ENCODE results near the gene GFRA4.

The GFRA4 gene

DNA sequence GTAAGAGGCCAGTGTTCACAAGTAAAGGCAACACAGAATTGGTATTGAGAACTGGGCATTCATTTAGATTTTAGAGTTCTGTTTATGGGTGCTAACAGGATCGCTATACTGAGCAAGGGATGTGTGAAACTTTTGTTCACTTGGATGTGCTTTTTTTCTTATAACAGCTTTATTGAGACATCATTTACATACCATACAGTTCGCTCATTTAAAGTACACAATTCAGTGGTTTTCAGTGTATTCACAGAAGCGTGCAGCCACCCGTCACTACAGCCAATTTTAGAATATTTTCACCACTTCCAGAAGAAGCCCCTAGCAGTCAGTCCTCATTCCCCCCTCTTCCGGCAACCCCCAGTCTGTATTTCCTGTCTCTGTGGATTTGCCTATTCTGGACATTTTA, 48.7 kb downstream of the GFRA4 start:
- DNase-seq = no peak

DNA sequence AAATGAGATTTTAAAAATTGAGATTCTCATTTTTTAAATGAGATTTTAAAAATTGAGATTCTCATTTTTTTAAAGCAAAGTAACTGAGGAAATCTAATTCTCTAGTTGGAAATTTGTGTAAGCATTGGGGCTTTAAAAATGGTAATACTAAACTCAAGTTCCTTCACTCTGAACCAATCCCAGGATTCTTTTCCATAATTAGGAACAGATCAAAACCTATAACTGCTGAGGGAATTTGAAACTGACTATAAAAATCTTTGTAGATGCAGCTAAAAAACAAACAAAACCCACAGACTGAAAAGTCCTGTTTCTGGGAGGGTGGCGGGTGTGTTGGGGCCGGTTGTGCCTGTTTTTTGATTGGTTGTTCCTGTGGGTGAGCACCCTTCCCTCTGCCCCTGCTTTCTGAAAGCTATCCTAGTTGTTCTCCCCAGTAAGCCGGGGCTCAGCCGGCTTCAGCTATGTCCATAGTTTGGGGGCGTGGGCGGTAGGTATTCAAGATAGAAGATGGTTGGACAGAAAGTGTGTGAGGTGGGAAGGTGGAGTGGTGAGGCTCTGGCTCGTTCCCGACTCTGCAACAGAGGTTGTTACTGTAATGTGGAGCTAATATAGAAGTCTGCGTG, 49.3 kb downstream of the GFRA4 start:
- no peak for DNase-seq

DNA sequence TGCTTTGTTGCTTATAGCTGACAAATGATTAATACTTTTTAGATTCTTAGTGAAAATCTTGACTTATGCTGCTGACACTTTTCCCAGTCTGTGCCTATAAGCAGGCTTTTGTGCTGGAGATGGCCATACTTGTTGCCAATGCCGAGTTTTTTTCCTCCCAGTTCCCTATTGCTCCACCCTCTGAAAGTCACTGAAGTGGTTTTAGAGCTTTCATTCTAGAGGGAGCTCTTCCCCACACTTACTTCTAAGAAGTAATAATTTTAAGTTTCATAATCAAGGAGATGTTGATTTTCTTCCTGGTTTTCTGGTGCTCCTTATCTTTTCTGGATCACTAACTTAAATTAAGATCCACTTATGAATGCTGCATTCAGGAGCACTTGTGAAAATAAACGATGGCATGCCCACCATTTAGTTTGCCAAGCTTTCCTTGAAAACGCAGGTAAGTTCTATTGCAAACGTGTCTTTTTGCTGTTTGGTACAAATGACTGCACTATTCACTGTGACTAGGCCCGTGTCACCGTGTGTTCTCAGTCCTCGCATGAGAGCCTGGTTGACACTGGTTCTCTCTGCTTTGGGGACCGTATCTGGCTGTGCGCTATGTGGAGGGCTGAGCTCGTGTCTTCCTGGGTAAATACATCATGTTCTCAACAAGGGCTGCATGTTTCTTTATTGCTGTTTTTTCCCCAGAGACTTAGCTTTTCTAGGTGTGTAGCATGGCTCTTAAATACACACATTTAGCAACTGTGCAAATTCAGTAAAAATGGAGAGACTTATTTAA, 50.2 kb downstream of the GFRA4 start:
- no peak for DNase-seq

- no peak for DNase-seq
Observed at GRCh38 chr20:3611901-3612300, 51.3 kb downstream of the GFRA4 start.
